ENCODE results near the gene ANKS6. TPM values are rescaled to one million over a fixed set of nuclear protein-coding genes. Genes with fewer than 3 reads are reported as not detected.

ANKS6 gene
- total and polyA plus RNA-seq, 2 experiments from 2014 or later, result 36.9 to 59.0 TPM

DNA sequence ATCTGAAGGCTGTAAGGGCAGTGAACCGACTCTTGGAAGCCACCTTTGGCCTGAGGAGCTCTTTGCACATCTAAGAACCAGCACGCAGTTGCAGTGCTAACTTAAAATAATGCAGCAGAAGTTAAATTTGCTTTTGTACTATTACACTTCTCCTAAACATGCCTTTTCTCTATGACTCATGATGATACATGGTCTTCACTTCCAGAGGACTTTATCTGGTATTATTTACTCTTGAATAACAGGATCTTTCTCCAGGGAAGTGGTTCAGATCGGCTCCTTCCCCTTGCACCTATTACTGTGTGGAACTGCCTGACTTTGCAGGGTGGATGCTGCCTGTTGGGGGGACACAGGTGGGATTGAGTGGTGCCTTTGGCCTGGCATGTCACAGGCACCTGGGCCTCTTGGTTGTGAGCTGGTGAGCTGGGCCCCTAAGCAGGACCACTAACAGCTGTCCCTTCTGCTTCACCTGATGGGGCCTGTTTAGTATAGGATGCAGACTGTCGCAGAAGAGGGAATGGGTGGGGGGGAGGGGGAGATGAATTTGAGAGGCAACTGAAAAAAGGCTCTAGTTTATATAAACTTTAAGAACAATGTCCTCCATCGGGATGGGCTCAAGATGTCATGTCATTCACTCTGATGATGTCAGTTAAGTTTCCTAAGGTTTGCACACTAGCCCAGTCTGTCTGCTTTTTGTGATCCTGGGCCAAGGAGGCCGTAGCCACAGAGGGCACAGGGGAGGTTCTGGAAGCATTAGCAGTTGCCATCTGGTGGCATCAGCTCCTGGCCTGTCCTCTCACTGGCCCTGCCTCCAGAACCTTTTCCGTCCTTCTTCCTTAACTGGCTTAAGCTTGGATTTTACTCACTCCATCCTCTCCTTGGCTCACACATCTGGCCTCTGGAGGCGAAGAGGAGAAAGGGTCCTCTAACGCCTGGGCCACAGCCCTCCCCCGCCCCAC, 53.8 kb downstream of the ANKS6 start:
- Mint-ChIP-seq H3K4me3 (no peak overlapping the region), H3K9me3 (peaks cover 15% of the 10 kb centered on the region), H3K4me1 (no peaks in the 10 kb centered on the region; the same call in 2 of the 3 replicates), H3K27me3 (ENCODE audit: insufficient read depth, low read depth, poor library complexity) (no peaks in the 10 kb centered on the region), H3K36me3 (ENCODE audit: low read depth) (peaks cover 39% of the 10 kb centered on the region), H3K27ac (no peak overlapping the region)
- Histone ChIP-seq H3K4me3 (no peak overlapping the region), H4K20me1 (replicated peaks; ENCODE audit: insufficient read depth) (no peaks in the 10 kb centered on the region), H3K27ac (ENCODE audit: low read depth) (no peak overlapping the region), H3K4me1 (ENCODE audit: insufficient read depth) (no peaks in the 10 kb centered on the region), H3K4me2 (no peak overlapping the region), H3F3A (replicated peaks; ENCODE audit: low read depth) (no peaks in the 10 kb centered on the region), H3K79me2 (replicated peaks; ENCODE audit: insufficient read depth) (no peaks in the 10 kb centered on the region), H3K27me3 (ENCODE audit: insufficient read depth) (no peaks in the 10 kb centered on the region), H2AFZ (no peak overlapping the region), H3K9me2 (ENCODE audit: insufficient read depth) (0 out of 2 replicates have a peak, but pooled peaks cover 3% of the 10 kb centered on the region), H3K36me3 (ENCODE audit: insufficient read depth) (peaks cover 14% of the 10 kb centered on the region)
- no peak for TF ChIP-seq ZNF114 (CRISPR knock-in tag; IDR thresholded peaks at IDR 0.05)
- TF ChIP-seq STAT1 (IDR thresholded peaks at IDR 0.05; ENCODE audit: unreplicated experiment), result no peak
- no peak for TF ChIP-seq POLR2AphosphoS5 (IDR thresholded peaks at IDR 0.05; ENCODE audit: low read depth)
- no peak for TF ChIP-seq CREB1 (CRISPR knock-in tag; IDR thresholded peaks at IDR 0.05; ENCODE audit: low read depth)
- TF ChIP-seq, protein P1, sequence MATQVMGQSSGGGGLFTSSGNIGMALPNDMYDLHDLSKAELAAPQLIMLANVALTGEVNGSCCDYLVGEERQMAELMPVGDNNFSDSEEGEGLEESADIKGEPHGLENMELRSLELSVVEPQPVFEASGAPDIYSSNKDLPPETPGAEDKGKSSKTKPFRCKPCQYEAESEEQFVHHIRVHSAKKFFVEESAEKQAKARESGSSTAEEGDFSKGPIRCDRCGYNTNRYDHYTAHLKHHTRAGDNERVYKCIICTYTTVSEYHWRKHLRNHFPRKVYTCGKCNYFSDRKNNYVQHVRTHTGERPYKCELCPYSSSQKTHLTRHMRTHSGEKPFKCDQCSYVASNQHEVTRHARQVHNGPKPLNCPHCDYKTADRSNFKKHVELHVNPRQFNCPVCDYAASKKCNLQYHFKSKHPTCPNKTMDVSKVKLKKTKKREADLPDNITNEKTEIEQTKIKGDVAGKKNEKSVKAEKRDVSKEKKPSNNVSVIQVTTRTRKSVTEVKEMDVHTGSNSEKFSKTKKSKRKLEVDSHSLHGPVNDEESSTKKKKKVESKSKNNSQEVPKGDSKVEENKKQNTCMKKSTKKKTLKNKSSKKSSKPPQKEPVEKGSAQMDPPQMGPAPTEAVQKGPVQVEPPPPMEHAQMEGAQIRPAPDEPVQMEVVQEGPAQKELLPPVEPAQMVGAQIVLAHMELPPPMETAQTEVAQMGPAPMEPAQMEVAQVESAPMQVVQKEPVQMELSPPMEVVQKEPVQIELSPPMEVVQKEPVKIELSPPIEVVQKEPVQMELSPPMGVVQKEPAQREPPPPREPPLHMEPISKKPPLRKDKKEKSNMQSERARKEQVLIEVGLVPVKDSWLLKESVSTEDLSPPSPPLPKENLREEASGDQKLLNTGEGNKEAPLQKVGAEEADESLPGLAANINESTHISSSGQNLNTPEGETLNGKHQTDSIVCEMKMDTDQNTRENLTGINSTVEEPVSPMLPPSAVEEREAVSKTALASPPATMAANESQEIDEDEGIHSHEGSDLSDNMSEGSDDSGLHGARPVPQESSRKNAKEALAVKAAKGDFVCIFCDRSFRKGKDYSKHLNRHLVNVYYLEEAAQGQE (IDR thresholded peaks at IDR 0.05; ENCODE audit: unreplicated experiment), result no peak
- no peak for TF ChIP-seq NANOG (IDR thresholded peaks at IDR 0.05; ENCODE audit: borderline replicate concordance)
- no peak for TF ChIP-seq ZNF331 (CRISPR knock-in tag; IDR thresholded peaks at IDR 0.05; ENCODE audit: low read depth)
- TF ChIP-seq, protein P2, sequence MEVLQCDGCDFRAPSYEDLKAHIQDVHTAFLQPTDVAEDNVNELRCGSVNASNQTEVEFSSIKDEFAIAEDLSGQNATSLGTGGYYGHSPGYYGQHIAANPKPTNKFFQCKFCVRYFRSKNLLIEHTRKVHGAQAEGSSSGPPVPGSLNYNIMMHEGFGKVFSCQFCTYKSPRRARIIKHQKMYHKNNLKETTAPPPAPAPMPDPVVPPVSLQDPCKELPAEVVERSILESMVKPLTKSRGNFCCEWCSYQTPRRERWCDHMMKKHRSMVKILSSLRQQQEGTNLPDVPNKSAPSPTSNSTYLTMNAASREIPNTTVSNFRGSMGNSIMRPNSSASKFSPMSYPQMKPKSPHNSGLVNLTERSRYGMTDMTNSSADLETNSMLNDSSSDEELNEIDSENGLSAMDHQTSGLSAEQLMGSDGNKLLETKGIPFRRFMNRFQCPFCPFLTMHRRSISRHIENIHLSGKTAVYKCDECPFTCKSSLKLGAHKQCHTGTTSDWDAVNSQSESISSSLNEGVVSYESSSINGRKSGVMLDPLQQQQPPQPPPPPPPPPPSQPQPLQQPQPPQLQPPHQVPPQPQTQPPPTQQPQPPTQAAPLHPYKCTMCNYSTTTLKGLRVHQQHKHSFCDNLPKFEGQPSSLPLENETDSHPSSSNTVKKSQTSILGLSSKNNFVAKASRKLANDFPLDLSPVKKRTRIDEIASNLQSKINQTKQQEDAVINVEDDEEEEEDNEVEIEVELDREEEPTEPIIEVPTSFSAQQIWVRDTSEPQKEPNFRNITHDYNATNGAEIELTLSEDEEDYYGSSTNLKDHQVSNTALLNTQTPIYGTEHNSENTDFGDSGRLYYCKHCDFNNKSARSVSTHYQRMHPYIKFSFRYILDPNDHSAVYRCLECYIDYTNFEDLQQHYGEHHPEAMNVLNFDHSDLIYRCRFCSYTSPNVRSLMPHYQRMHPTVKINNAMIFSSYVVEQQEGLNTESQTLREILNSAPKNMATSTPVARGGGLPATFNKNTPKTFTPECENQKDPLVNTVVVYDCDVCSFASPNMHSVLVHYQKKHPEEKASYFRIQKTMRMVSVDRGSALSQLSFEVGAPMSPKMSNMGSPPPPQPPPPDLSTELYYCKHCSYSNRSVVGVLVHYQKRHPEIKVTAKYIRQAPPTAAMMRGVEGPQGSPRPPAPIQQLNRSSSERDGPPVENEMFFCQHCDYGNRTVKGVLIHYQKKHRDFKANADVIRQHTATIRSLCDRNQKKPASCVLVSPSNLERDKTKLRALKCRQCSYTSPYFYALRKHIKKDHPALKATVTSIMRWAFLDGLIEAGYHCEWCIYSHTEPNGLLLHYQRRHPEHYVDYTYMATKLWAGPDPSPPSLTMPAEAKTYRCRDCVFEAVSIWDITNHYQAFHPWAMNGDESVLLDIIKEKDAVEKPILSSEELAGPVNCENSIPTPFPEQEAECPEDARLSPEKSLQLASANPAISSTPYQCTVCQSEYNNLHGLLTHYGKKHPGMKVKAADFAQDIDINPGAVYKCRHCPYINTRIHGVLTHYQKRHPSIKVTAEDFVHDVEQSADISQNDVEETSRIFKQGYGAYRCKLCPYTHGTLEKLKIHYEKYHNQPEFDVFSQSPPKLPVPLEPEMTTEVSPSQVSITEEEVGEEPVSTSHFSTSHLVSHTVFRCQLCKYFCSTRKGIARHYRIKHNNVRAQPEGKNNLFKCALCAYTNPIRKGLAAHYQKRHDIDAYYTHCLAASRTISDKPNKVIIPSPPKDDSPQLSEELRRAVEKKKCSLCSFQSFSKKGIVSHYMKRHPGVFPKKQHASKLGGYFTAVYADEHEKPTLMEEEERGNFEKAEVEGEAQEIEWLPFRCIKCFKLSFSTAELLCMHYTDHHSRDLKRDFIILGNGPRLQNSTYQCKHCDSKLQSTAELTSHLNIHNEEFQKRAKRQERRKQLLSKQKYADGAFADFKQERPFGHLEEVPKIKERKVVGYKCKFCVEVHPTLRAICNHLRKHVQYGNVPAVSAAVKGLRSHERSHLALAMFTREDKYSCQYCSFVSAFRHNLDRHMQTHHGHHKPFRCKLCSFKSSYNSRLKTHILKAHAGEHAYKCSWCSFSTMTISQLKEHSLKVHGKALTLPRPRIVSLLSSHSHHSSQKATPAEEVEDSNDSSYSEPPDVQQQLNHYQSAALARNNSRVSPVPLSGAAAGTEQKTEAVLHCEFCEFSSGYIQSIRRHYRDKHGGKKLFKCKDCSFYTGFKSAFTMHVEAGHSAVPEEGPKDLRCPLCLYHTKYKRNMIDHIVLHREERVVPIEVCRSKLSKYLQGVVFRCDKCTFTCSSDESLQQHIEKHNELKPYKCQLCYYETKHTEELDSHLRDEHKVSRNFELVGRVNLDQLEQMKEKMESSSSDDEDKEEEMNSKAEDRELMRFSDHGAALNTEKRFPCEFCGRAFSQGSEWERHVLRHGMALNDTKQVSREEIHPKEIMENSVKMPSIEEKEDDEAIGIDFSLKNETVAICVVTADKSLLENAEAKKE (CRISPR knock-in tag; IDR thresholded peaks at IDR 0.05), result no peak
- TF ChIP-seq, protein P3, sequence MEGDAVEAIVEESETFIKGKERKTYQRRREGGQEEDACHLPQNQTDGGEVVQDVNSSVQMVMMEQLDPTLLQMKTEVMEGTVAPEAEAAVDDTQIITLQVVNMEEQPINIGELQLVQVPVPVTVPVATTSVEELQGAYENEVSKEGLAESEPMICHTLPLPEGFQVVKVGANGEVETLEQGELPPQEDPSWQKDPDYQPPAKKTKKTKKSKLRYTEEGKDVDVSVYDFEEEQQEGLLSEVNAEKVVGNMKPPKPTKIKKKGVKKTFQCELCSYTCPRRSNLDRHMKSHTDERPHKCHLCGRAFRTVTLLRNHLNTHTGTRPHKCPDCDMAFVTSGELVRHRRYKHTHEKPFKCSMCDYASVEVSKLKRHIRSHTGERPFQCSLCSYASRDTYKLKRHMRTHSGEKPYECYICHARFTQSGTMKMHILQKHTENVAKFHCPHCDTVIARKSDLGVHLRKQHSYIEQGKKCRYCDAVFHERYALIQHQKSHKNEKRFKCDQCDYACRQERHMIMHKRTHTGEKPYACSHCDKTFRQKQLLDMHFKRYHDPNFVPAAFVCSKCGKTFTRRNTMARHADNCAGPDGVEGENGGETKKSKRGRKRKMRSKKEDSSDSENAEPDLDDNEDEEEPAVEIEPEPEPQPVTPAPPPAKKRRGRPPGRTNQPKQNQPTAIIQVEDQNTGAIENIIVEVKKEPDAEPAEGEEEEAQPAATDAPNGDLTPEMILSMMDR (conservative IDR thresholded peaks at IDR 0.05; ENCODE audit: low read depth in 2 of 2), result no peak
- TF ChIP-seq EZH2phosphoT487 (IDR thresholded peaks at IDR 0.05; ENCODE audit: unreplicated experiment), result no peak
- TF ChIP-seq JUNB (IDR thresholded peaks at IDR 0.05; ENCODE audit: unreplicated experiment), result no peak
- TF ChIP-seq, protein P4, sequence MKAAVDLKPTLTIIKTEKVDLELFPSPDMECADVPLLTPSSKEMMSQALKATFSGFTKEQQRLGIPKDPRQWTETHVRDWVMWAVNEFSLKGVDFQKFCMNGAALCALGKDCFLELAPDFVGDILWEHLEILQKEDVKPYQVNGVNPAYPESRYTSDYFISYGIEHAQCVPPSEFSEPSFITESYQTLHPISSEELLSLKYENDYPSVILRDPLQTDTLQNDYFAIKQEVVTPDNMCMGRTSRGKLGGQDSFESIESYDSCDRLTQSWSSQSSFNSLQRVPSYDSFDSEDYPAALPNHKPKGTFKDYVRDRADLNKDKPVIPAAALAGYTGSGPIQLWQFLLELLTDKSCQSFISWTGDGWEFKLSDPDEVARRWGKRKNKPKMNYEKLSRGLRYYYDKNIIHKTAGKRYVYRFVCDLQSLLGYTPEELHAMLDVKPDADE (IDR thresholded peaks at IDR 0.05), result no peak
- no peak for TF ChIP-seq EZH2 (IDR thresholded peaks at IDR 0.05; ENCODE audit: low read depth, unreplicated experiment)
- no peak for DNase-seq (ENCODE audit: low spot score)
- no peak for ATAC-seq
